ENCODE results near the gene MCF2L2. TPM values are rescaled to one million over a fixed set of nuclear protein-coding genes. Genes with fewer than 3 reads are reported as not detected.
"Not testable (repeated sequence)": the region's sequence is repeated elsewhere in the genome, so short reads cannot be mapped to it uniquely, and the experiment has no call there.

MCF2L2 gene
- total RNA-seq, 1 experiment from 2014 or later = 0.03 TPM

DNA sequence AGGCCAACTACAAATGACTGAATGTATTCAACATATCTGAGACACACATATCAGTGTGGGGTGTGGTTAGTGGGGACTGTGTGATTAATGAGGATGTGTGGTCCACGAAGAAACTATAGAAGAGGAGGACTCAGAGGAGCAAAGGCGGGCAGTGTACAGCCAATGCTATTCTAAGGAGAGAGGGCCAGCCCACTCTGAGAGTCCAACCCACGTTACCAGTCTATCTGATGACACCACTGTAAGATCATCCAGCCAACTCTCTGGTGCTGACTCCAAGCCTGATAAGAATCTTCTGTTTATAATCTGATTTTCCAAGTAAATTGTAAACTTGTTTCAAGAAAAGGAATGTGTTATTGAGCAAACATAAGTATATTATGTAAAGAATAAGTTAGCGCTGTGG, 47.2 kb downstream of the MCF2L2 start:
- no peaks in the 10 kb centered on the region for H3K36me3 ChIP-seq
- no peaks in the 10 kb centered on the region for H3K9me3 ChIP-seq (replicated peaks)
- H3K4me3 ChIP-seq = no peak overlapping the region
- H3K27ac ChIP-seq = no peak overlapping the region
- H3K4me1 ChIP-seq (replicated peaks) = peaks cover 8% of the 10 kb centered on the region; the same call in 1 of the 2 replicates
- peak; percentile 23 to 46 for DNase-seq (ENCODE audit: low read depth in 1 of 2, low spot score in 2 of 2)
- H3K27me3 ChIP-seq (replicated peaks) = no peaks in the 10 kb centered on the region

DNA sequence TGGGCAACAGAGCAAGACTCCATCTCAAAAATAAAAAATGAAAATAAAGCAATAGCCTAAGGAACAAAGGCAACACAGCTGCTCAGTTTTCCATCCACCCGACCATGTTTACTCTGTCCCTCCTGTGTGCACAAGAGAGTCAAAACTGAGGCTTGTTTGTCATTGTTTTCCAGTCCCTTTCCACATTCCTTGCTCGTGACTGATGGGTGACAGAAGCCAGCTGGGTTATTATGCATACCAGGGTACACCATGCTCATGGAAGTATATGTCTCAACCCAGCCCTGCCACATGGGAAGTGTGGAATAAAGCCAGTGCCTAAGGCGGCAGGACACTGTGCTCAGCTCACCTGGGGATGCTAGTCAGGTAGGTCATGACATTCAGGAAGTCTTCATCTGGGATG, 49.5 kb downstream of the MCF2L2 start:
- peaks cover 8% of the 10 kb centered on the region; the same call in 1 of the 2 replicates for H3K4me1 ChIP-seq (replicated peaks)
- H3K36me3 ChIP-seq = no peaks in the 10 kb centered on the region
- no peak overlapping the region for H3K27ac ChIP-seq
- no peak overlapping the region for H3K4me3 ChIP-seq
- peak in 1 of 2 experiments; percentile 7 for DNase-seq (ENCODE audit: low read depth in 1 of 2, low spot score in 2 of 2)
- H3K9me3 ChIP-seq (replicated peaks) = no peaks in the 10 kb centered on the region
- H3K27me3 ChIP-seq (replicated peaks) = no peaks in the 10 kb centered on the region

DNA sequence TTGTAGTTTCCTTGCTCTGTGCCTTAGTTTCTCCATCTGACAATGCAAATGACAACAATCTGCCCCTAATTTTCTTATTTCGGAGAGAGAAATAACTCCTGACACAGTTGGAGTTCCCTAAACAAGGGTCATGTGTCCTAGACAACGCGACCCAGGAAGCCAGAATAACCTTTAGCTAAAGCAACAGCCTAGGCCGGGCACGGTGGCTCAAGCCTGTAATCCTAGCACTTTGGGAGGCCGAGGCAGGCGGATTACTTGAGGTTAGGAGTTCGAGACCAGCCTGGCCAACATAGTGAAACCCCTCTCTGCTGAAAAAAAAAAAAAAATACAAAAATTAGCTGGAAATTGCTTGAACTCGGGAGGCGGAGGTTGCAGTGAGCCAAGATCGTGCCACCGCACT, 49.9 kb downstream of the MCF2L2 start:
- no peaks in the 10 kb centered on the region for H3K36me3 ChIP-seq
- no peak overlapping the region for H3K4me3 ChIP-seq
- no peaks in the 10 kb centered on the region for H3K9me3 ChIP-seq (replicated peaks)
- no peak for DNase-seq (ENCODE audit: low read depth in 1 of 2, low spot score in 2 of 2)
- H3K4me1 ChIP-seq (replicated peaks) = peaks cover 8% of the 10 kb centered on the region; the same call in 1 of the 2 replicates
- H3K27ac ChIP-seq = no peak overlapping the region
- no peaks in the 10 kb centered on the region for H3K27me3 ChIP-seq (replicated peaks)

DNA sequence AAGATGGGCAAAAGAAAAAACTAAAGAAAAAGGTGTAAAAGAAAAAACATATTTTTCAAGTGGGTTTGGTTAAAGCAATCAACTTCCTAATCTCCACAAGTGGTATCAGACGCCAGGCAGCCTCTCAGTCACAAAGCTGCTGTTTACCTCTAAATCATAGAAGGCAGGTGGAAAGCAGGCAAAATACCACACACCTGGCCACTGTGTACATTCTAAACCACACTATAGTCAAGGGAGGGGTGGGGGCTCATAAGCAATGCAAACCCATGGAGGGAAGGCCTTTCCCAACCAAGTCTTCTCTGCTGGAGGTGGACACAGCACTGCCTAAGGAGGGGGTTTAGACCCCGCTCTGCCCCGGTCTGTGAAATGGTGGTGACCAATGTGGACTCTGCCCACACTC, 50.4 kb downstream of the MCF2L2 start:
- no peaks in the 10 kb centered on the region for H3K36me3 ChIP-seq
- H3K27ac ChIP-seq = no peak overlapping the region
- peaks cover 8% of the 10 kb centered on the region; the same call in 1 of the 2 replicates for H3K4me1 ChIP-seq (replicated peaks)
- no peaks in the 10 kb centered on the region for H3K27me3 ChIP-seq (replicated peaks)
- no peak overlapping the region for H3K4me3 ChIP-seq
- no peaks in the 10 kb centered on the region for H3K9me3 ChIP-seq (replicated peaks)
- DNase-seq (ENCODE audit: low read depth in 1 of 2, low spot score in 2 of 2) = no peak

DNA sequence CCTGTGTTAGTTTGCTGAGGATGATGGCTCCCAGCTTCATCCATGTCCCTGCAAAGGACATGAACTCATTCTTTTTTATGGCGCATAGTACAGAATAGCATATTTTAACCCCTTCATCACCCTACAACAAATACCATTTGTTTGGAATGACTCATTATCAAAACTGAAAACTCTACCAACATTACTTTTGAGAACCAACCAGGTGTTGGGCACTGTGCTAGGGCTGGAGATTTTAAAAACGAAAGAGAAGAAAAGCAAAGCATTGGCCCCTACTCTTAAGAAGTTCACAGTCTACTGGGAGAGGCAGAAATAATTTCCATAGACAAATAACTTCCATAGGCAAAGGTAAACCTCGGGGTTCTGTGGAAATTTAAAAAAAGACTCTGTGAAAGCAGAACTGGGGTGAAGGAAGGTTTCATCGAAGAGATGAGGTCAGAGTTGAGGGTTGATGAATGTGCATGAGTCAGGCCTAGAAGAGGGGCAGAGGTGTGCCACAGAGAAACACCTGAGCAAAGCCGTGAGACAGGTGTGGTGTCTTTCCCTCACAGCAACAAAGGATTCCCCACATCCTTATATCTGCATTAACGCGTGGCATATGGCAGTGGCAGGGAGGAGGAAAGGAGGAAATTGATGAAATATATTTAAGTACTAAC, 51.0 kb downstream of the MCF2L2 start:
- Histone ChIP-seq H3K4me1 (replicated peaks) (peaks cover 8% of the 10 kb centered on the region; the same call in 1 of the 2 replicates), H3K4me3 (no peak overlapping the region), H3K27ac (no peak overlapping the region), H3K9me3 (replicated peaks) (no peaks in the 10 kb centered on the region), H3K27me3 (replicated peaks) (no peaks in the 10 kb centered on the region), H3K36me3 (no peaks in the 10 kb centered on the region)
- no peak for DNase-seq (ENCODE audit: low read depth in 1 of 2, low spot score in 2 of 2)

DNA sequence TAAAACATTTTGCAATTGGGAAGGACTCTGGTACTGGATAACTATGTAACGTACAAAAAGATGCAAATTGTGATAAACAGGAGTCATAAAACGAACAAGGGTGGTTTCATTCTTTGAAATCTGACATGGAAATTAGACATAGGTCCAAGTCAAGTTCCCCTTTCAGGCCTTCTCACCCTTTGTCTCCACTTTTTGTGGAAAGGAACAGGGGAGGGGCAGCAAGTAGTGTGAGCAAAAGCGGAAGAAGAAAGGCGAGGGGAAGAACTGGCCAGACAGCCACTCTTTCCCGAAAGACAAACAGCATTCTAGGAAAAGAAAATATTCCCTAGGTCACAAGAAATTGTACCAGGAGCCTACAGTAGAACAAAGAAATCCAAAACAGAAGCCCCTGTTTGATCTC, 52.6 kb downstream of the MCF2L2 start:
- Histone ChIP-seq H3K9me3 (replicated peaks) (no peaks in the 10 kb centered on the region), H3K4me3 (no peak overlapping the region), H3K4me1 (replicated peaks) (peaks cover 14% of the 10 kb centered on the region), H3K27ac (no peak overlapping the region), H3K36me3 (no peaks in the 10 kb centered on the region), H3K27me3 (replicated peaks) (no peaks in the 10 kb centered on the region)
- DNase-seq (ENCODE audit: low read depth in 1 of 2, low spot score in 2 of 2) = no peak

DNA sequence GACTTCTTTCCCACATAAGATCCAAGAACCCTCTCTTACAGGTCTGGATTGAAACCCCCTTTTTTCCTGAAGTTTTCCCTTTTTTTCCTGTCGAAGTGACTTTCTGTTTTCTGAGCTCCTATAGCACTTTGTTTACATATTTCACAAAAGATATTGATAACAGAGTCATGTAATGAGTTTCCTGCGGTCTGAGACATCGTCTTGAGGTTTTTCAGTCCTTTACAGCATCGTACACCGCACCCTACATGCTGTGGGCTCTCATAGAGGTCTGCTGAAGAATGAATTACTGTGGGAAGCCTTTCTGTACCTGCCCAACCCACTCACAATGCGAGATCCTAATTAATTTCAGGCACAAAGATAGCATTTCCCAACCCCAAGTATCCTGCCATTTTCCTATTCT, 53.1 kb downstream of the MCF2L2 start:
- no peaks in the 10 kb centered on the region for H3K9me3 ChIP-seq (replicated peaks)
- no peak for DNase-seq (ENCODE audit: low read depth in 1 of 2, low spot score in 2 of 2)
- H3K36me3 ChIP-seq = no peaks in the 10 kb centered on the region
- H3K4me3 ChIP-seq = no peak overlapping the region
- peaks cover 18% of the 10 kb centered on the region for H3K4me1 ChIP-seq (replicated peaks)
- no peak overlapping the region for H3K27ac ChIP-seq
- no peaks in the 10 kb centered on the region for H3K27me3 ChIP-seq (replicated peaks)

DNA sequence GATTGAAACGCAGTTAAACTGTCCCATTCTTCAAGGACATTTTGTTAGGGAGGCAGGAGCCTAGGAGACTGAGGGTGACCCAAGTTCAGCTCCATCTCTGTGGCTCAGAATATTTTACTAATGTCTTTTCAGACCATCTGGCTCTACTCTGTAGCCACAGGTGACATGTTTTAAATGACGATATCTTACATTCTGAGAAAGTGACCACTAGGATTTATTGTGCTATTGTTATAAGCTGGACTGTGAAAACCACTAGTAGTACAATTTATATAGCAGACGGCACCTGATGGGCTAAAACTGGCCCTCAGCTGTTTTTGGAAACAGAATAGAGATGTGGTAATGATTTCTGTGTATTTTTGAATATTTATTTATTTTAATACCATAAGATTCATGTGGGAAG, 55.5 kb downstream of the MCF2L2 start:
- Histone ChIP-seq H3K27ac (no peak overlapping the region), H3K36me3 (no peaks in the 10 kb centered on the region), H3K4me3 (no peak overlapping the region), H3K4me1 (replicated peaks) (peaks cover 16% of the 10 kb centered on the region), H3K9me3 (replicated peaks) (no peaks in the 10 kb centered on the region), H3K27me3 (replicated peaks) (no peaks in the 10 kb centered on the region)
- no peak for DNase-seq (ENCODE audit: low read depth in 1 of 2, low spot score in 2 of 2)

DNA sequence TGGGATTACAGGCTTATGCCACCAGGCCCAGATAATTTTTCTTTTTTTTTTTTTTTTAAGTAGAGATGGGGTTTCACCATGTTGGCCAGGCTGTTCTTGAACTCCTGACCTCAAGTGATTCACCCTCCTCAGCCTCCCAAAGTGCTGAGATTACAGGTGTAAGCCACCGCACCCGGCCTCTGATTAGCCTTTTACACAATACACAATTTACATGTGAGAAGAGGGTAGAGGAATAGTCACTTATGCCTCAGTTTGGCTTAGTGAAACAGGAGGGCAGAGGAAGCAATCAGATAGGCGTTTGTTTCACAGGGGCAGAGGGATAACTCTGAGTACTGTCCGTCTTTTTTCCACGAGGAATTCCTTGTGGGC, 56.8 kb downstream of the MCF2L2 start:
- not testable (repeated sequence) for H3K27ac ChIP-seq; H3K9me3 ChIP-seq (replicated peaks); H3K27me3 ChIP-seq (replicated peaks); H3K4me3 ChIP-seq; DNase-seq (ENCODE audit: low read depth in 1 of 2, low spot score in 2 of 2); H3K36me3 ChIP-seq
- peaks cover 13% of the 10 kb centered on the region for H3K4me1 ChIP-seq (replicated peaks)

DNA sequence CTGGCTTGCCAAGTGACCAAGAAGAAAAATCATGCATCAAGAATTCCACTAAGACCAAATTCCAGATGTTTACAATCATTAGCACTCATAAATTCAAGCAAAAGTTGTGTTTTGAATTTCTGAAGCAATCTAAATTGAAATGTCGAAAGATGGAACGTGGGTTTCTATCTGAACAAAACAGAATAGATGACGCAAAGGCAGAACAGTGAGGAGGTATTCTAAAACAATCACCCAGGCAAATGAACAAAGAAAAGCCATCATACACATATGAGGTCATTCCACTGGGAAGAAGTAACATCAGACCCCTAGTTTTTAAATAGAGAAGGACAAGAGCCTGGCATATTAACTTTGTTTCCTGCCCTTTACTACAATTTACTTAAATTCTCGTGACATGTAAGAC, 58.0 kb downstream of the MCF2L2 start:
- Histone ChIP-seq H3K9me3 (replicated peaks) (no peaks in the 10 kb centered on the region), H3K4me3 (no peak overlapping the region), H3K27me3 (replicated peaks) (no peaks in the 10 kb centered on the region), H3K36me3 (no peaks in the 10 kb centered on the region), H3K4me1 (replicated peaks) (peaks cover 13% of the 10 kb centered on the region), H3K27ac (no peak overlapping the region)
- no peak for DNase-seq (ENCODE audit: low read depth in 1 of 2, low spot score in 2 of 2)

DNA sequence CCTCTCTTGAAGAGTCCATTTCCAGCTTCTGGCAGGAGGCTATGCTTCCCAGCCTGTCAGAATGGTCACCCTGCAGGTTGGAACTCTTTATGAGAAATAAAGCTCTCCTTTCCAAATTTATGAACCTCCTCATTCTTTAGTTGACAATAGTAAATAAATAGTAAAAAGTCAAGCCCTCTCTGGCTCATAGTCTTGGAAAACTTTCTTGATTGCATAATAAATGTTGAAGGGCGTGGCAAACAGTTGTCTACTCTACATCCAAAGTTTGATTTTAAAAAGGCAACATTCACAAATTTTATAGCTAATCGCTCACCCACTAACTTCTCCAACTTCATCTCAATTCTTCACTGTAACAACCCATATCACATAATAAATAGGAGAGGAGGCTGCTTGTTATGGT, 58.8 kb downstream of the MCF2L2 start:
- Histone ChIP-seq H3K4me3 (no peak overlapping the region), H3K36me3 (no peaks in the 10 kb centered on the region), H3K4me1 (replicated peaks) (peaks cover 13% of the 10 kb centered on the region), H3K27ac (no peak overlapping the region), H3K9me3 (replicated peaks) (no peaks in the 10 kb centered on the region), H3K27me3 (replicated peaks) (no peaks in the 10 kb centered on the region)
- DNase-seq (ENCODE audit: low read depth in 1 of 2, low spot score in 2 of 2) = no peak

DNA sequence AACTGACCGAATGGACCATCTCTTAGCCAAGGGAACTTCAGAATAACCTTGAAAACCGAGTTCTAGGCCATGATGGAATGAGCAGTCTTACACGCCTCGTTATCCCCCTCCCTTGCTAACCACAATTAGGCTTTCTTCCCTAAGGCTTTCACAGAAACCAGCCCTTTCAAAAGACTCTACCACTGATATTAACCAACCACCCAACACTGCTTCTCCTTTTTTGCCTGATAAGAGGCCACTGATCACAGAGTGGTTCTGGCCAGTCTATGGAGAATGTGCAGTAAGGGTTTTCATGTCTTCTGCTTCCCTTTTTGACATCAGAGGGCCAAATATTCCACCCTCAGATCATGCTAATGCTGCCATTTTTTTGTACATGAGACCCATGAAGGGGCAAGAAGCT, 59.3 kb downstream of the MCF2L2 start:
- no peak overlapping the region for H3K27ac ChIP-seq
- H3K27me3 ChIP-seq (replicated peaks) = no peaks in the 10 kb centered on the region
- no peaks in the 10 kb centered on the region for H3K36me3 ChIP-seq
- no peaks in the 10 kb centered on the region for H3K9me3 ChIP-seq (replicated peaks)
- H3K4me3 ChIP-seq = no peak overlapping the region
- H3K4me1 ChIP-seq (replicated peaks) = peaks cover 13% of the 10 kb centered on the region
- no peak for DNase-seq (ENCODE audit: low read depth in 1 of 2, low spot score in 2 of 2)

DNA sequence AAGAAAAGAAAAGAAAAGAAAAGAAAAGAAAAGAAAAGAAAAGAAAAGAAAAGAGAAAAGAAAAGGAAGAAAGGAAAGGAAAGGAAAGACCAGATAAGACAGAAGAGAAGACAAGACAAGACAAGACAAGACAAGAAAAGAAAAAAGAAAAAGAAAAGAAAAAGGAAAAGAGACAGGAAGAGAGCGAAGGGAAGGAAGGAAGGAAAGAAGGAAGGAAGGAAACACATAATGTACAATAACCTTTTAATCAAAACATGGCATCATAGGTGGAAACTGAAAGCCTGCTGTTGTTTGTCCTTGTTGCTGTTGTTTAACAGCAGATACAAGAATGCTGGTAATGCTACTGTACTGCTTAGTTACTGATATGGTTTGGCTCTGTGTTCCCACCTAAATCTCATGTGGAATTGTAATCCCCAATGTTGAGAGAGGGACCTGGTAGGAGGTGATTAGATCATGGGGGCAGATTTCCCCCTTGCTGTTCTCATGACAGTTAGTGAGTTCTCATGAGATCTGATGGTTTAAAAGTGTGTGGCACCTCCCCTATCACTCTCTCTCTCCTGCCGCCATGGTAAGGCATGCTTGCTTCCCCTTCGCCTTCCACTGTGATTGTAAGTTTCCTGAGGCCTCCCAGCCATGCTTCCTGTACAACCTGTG, 67.3 kb downstream of the MCF2L2 start:
- H3K4me1 ChIP-seq (replicated peaks) = no peaks in the 10 kb centered on the region
- no peaks in the 10 kb centered on the region for H3K27me3 ChIP-seq (replicated peaks)
- H3K36me3 ChIP-seq = no peaks in the 10 kb centered on the region
- no peak overlapping the region for H3K27ac ChIP-seq
- no peak for DNase-seq (ENCODE audit: low read depth in 1 of 2, low spot score in 2 of 2)
- no peaks in the 10 kb centered on the region for H3K9me3 ChIP-seq (replicated peaks)
- no peak overlapping the region for H3K4me3 ChIP-seq

DNA sequence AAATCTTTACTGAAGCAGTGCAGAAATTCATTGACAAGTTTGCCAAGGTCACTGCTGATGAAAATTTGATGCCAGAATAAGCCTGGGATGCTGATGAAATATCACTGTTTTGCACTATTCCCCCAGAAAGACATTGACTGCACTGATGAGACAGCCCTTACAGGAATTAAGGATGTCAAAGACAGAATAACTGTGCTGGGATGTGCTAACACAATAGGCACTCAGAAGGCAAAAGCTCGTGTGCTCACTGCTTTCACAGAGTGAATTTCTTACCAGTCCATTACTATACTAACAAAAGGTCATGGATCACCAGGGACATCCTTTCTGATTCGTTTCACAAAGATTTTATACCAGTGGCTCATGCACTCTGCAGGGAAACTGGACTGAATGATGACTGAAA, 69.4 kb downstream of the MCF2L2 start:
- no peaks in the 10 kb centered on the region for H3K9me3 ChIP-seq (replicated peaks)
- H3K4me3 ChIP-seq = no peak overlapping the region
- no peaks in the 10 kb centered on the region for H3K36me3 ChIP-seq
- DNase-seq (ENCODE audit: low read depth in 1 of 2, low spot score in 2 of 2) = no peak
- H3K4me1 ChIP-seq (replicated peaks) = no peaks in the 10 kb centered on the region
- no peak overlapping the region for H3K27ac ChIP-seq
- H3K27me3 ChIP-seq (replicated peaks) = no peaks in the 10 kb centered on the region
